GM23338 (cell line): ENCODE measurements around the gene FUT3. TPM values are rescaled to one million over a fixed set of nuclear protein-coding genes. Genes with fewer than 3 reads are reported as not detected.

Experiments
- ATAC-seq: fragments of 200-7000 bp; cut with Tn5 transposase; 3 replicates; pipeline ENCODE4 v1.9.1; 2020
- DNase-seq: peaks from one replicate; pipeline ENCODE4 v3.0.0-alpha.2; 2015; ENCODE audit warnings: low spot score
- H2AFZ ChIP-seq: fragments of 200-600 bp; sonication (generic); 2 replicates; pipeline ENCODE4 v1.8.0; 2016; ENCODE audit warnings: antibody characterized with exemption, mild to moderate bottlenecking, moderate library complexity
- H3F3A ChIP-seq: fragments of 200-600 bp; sonication (generic); replicated peaks from 2 replicates; pipeline ENCODE4 v1.8.0; 2017; ENCODE audit warnings: antibody characterized with exemption, mixed run types, low read depth
- H3K27ac ChIP-seq: fragments of 200-600 bp; sonication (generic); 2 replicates; pipeline ENCODE4 v1.6.1; 2016; ENCODE audit warnings: low read depth
- H3K27me3 ChIP-seq: fragments of 200-600 bp; sonication (generic); 2 replicates; pipeline ENCODE4 v1.8.0; 2016; ENCODE audit warnings: mild to moderate bottlenecking, mixed run types, moderate library complexity; ENCODE audit not compliant: insufficient read depth
- H3K36me3 ChIP-seq: fragments of 200-600 bp; sonication (generic); 2 replicates; pipeline ENCODE4 v1.8.0; 2016; ENCODE audit warnings: mild to moderate bottlenecking; ENCODE audit not compliant: insufficient read depth
- H3K4me1 ChIP-seq: fragments of 200-600 bp; sonication (generic); 2 replicates; pipeline ENCODE4 v1.8.0; 2016; ENCODE audit warnings: mild to moderate bottlenecking, moderate library complexity; ENCODE audit not compliant: insufficient read depth
- H3K4me2 ChIP-seq: fragments of 200-600 bp; sonication (generic); 2 replicates; pipeline ENCODE4 v1.7.1; 2017; ENCODE audit warnings: mixed run types
- H3K4me3 ChIP-seq: fragments of 200-600 bp; sonication (generic); 2 replicates; pipeline ENCODE4 v1.6.1; 2016; ENCODE audit warnings: mixed run types
- H3K79me2 ChIP-seq: fragments of 200-600 bp; sonication (generic); replicated peaks from 2 replicates; pipeline ENCODE4 v1.8.0; 2017; ENCODE audit warnings: mild to moderate bottlenecking; ENCODE audit not compliant: insufficient read depth
- H3K9me2 ChIP-seq: fragments of 200-600 bp; sonication (generic); 2 replicates; pipeline ENCODE4 v1.8.0; 2017; ENCODE audit not compliant: insufficient read depth
- H4K20me1 ChIP-seq: fragments of 200-600 bp; sonication (generic); replicated peaks from 2 replicates; pipeline ENCODE4 v1.8.0; 2017; ENCODE audit warnings: mild to moderate bottlenecking; ENCODE audit not compliant: insufficient read depth
- H3K27ac Mint-ChIP-seq: 2 replicates; pipeline ENCODE4 v1.8.0; 2020; ENCODE audit warnings: inconsistent platforms, mild to moderate bottlenecking, moderate library complexity, mixed read lengths
- H3K27me3 Mint-ChIP-seq: 3 replicates; pipeline ENCODE4 v1.8.0; 2022; ENCODE audit warnings: low read depth, mild to moderate bottlenecking, moderate library complexity, mixed read lengths, inconsistent platforms; ENCODE audit not compliant: insufficient read depth, poor library complexity
- H3K36me3 Mint-ChIP-seq: 3 replicates; pipeline ENCODE4 v1.8.0; 2021; ENCODE audit warnings: low read depth, mild to moderate bottlenecking, inconsistent platforms, moderate library complexity, mixed read lengths
- H3K4me1 Mint-ChIP-seq: 3 replicates; pipeline ENCODE4 v1.8.0; 2020; ENCODE audit warnings: mild to moderate bottlenecking, inconsistent platforms, mixed read lengths
- H3K4me3 Mint-ChIP-seq: 3 replicates; pipeline ENCODE4 v1.8.0; 2021; ENCODE audit warnings: moderate library complexity, mild to moderate bottlenecking, inconsistent platforms, mixed read lengths
- H3K9me3 Mint-ChIP-seq: 3 replicates; pipeline ENCODE4 v1.8.0; 2020; ENCODE audit warnings: moderate library complexity, mild to moderate bottlenecking, inconsistent platforms, mixed read lengths
- CTCF ChIP-seq, 2 experiments: fragments of 200-600 bp in 1 of 2; sonication (generic) in 1 of 2; conservative IDR thresholded peaks; 2 replicates each; pipeline versions ENCODE4 v1.5.1 to v1.6.1; 2016 to 2017; ENCODE audit warnings: antibody characterized with exemption in 2 of 2, low read depth in 2 of 2, mild to moderate bottlenecking in 2 of 2, moderate library complexity in 1 of 2
- ETS1 ChIP-seq: IDR thresholded peaks from 2 replicates; pipeline ENCODE4 v1.6.1; 2016; ENCODE audit warnings: antibody characterized with exemption
- EZH2phosphoT487 ChIP-seq: fragments of 200-600 bp; sonication (generic); IDR thresholded peaks from one replicate; pipeline ENCODE4 v1.8.1; 2018; ENCODE audit warnings: antibody characterized with exemption; ENCODE audit not compliant: unreplicated experiment
- JUNB ChIP-seq: IDR thresholded peaks from one replicate; pipeline ENCODE4 v1.6.1; 2016; ENCODE audit warnings: antibody characterized with exemption; ENCODE audit not compliant: unreplicated experiment
- ZNF114 ChIP-seq: fragments of 250-450 bp; sonication (Bioruptor Pico); IDR thresholded peaks from 2 replicates; pipeline ENCODE4 v1.5.0; 2020; ENCODE audit warnings: mild to moderate bottlenecking, moderate library complexity
- ZNF462 ChIP-seq: fragments of 250-450 bp; sonication (Bioruptor Pico); IDR thresholded peaks from 2 replicates; pipeline ENCODE4 v1.5.0; 2020; ENCODE audit warnings: mild to moderate bottlenecking, moderate library complexity
- polyA plus RNA-seq: library from polyadenylated mRNA; unstranded; fragments of >200 nt; fragmentation: Nextera tagmentation; extraction: Ambion mirVana; gene quantifications from 2 replicates; pipeline ENCODE4 v1.2.1, GENCODE V29; 2016
- total RNA-seq: library from RNA; depleted of rRNA; stranded (reverse); fragments of >200 nt; shearing (Covaris generic); gene quantifications from 2 replicates; pipeline ENCODE4 v1.2.3, GENCODE V29; 2014

The FUT3 gene
- total and polyA plus RNA-seq, 2 experiments from 2014 or later, result 0.45 TPM; not detected in 1

- H3K4me1 Mint-ChIP-seq, result peaks cover 7% of the 10 kb centered on the region
- TF ChIP-seq ZNF114 (CRISPR knock-in tag) (no peak), EZH2phosphoT487 (no peak), ETS1 (no peak), ZNF462 (no peak), JUNB (no peak), CTCF (conservative IDR thresholded peaks at IDR 0.05; ENCODE audit: low read depth in 2 of 2) (no peak)
- Histone ChIP-seq H3K27me3 (no peaks in the 10 kb centered on the region), H3K4me1 (peaks cover 4% of the 10 kb centered on the region; the same call in 1 of the 2 replicates), H3K4me3 (peak overlapping the region; percentile 86), H4K20me1 (no peaks in the 10 kb centered on the region), H3F3A (no peaks in the 10 kb centered on the region), H2AFZ (no peak overlapping the region; the same call in 1 of the 2 replicates), H3K4me2 (peak overlapping the region; percentile 97), H3K27ac (no peak overlapping the region), H3K36me3 (no peaks in the 10 kb centered on the region), H3K9me2 (no peaks in the 10 kb centered on the region), H3K79me2 (no peaks in the 10 kb centered on the region)
- peak overlapping the region; percentile 95 for H3K4me3 Mint-ChIP-seq
- no peak for DNase-seq
- H3K27ac Mint-ChIP-seq, result no peak overlapping the region
- peaks cover 22% of the 10 kb centered on the region for H3K27me3 Mint-ChIP-seq
- no peaks in the 10 kb centered on the region for H3K36me3 Mint-ChIP-seq
- no peak for ATAC-seq
- H3K9me3 Mint-ChIP-seq, result 0 out of 3 replicates have a peak, but pooled peaks cover 2% of the 10 kb centered on the region
Observed at GRCh38 chr19:5829567-5830310, 21.5 kb downstream of the FUT3 start.
